HepG2 (cell line): ENCODE results near the gene SUSD4. TPM values are rescaled to one million over a fixed set of nuclear protein-coding genes. Genes with fewer than 3 reads are reported as not detected.

ENCODE experiments used
- ATF1 ChIP-seq: IDR thresholded peaks from 2 replicates; pipeline ENCODE4 v1.6.1; 2016; ENCODE audit warnings: mild to moderate bottlenecking, control low read depth
- MXD1 ChIP-seq: sonication (generic); formaldehyde crosslinking; IDR thresholded peaks from 2 replicates; pipeline ENCODE4 v1.4.0; 2020; ENCODE audit warnings: mild to moderate bottlenecking, missing genetic modification reagents
- NFE2L1 ChIP-seq: sonication (generic); formaldehyde crosslinking; IDR thresholded peaks from 2 replicates; pipeline ENCODE4 v1.4.0; 2020; ENCODE audit warnings: missing genetic modification reagents, mild to moderate bottlenecking, borderline replicate concordance
- RORA ChIP-seq: sonication (generic); formaldehyde crosslinking; IDR thresholded peaks from 2 replicates; pipeline ENCODE4 v1.5.0; 2020; ENCODE audit warnings: mild to moderate bottlenecking, missing genetic modification reagents, moderate library complexity
- THAP9 ChIP-seq: sonication (generic); formaldehyde crosslinking; IDR thresholded peaks from 2 replicates; pipeline ENCODE4; 2020; ENCODE audit warnings: missing genetic modification reagents, mild to moderate bottlenecking, borderline replicate concordance
- ZNF687 ChIP-seq: sonication (generic); formaldehyde crosslinking; IDR thresholded peaks from 2 replicates; pipeline ENCODE4 v1.5.1; 2020; ENCODE audit warnings: mild to moderate bottlenecking, missing genetic modification reagents, moderate library complexity
- ZZZ3 ChIP-seq: sonication (generic); formaldehyde crosslinking; IDR thresholded peaks from 2 replicates; pipeline ENCODE4 v1.4.0; 2020; ENCODE audit warnings: missing genetic modification reagents, mild to moderate bottlenecking, borderline replicate concordance
- polyA plus RNA-seq, 8 experiments: library from polyadenylated mRNA; depleted of rRNA in 3 of 8; stranded (reverse) in 7 of 8; unstranded in 1 of 8; fragments of >200 nt; fragmentation: Illumina TruSeq in 4 of 8; extraction: Trizol in 4 of 8; gene quantifications; 2 replicates each; pipeline versions ENCODE4 v1.2.1 to v1.2.3, GENCODE V29; 2011 to 2016; ENCODE audit warnings: low read depth in 4 of 8, missing spikeins in 1 of 8, mixed read lengths in 1 of 8; ENCODE audit not compliant: insufficient read depth in 1 of 8
- total RNA-seq, 5 experiments: library from RNA; depleted of rRNA; stranded (reverse); fragments of >200 nt; fragmentation: Illumina TruSeq; extraction: Trizol; gene quantifications; 2 replicates each; pipeline ENCODE4 v1.2.3, GENCODE V29; 2016; ENCODE audit warnings: low read depth in 1 of 5

SUSD4 gene
- total and polyA plus RNA-seq, 2 of the 13 experiments (the other 11 are each of a cell fraction or from before 2014, with no cell fraction given): not detected

- TF ChIP-seq MXD1 (CRISPR knock-in tag) (no peak), NFE2L1 (CRISPR knock-in tag) (no peak), THAP9 (CRISPR knock-in tag) (no peak), ATF1 (no peak), ZNF687 (CRISPR knock-in tag) (no peak), RORA (CRISPR knock-in tag) (no peak), ZZZ3 (CRISPR knock-in tag) (no peak)
Observed at GRCh38 chr1:223234534-223234933, 129.4 kb downstream of the SUSD4 start (continued).
